ENCODE data around the gene GNB2.
A peak's percentile ranks its signal among the peaks of the same experiment; 100 is the strongest.
"Not testable (repeated sequence)": the region's sequence is repeated elsewhere in the genome, so short reads cannot be mapped to it uniquely, and the experiment has no call there.

GNB2 gene

GRCh38 chr7:100673302-100673941, at the start of gene GNB2:
Gene GNB2, plus strand, starts transcription at chr7:100673740. Its CDS starts 2,526 bp downstream, at chr7:100676266.
- peak; percentile 99 for DNase-seq

- DNase-seq = no peak
Observed at GRCh38 chr7:100623951-100624824, 49.4 kb upstream of the GNB2 start.

- no peak for DNase-seq
Observed at GRCh38 chr7:100626055-100626454, 47.5 kb upstream of the GNB2 start.

- DNase-seq = peak; percentile 82
Observed at GRCh38 chr7:100626530-100627237, 46.9 kb upstream of the GNB2 start.

GRCh38 chr7:100627238-100627549, 46.3 kb upstream of the GNB2 start:
- DNase-seq = no peak

GRCh38 chr7:100629117-100629716, 44.3 kb upstream of the GNB2 start:
- DNase-seq = no peak

GRCh38 chr7:100630066-100630465, 43.5 kb upstream of the GNB2 start:
- no peak for DNase-seq

- peak; percentile 58 for DNase-seq
Observed at GRCh38 chr7:100632951-100633717, 40.4 kb upstream of the GNB2 start.

GRCh38 chr7:100639995-100640516, 33.5 kb upstream of the GNB2 start:
- no peak for DNase-seq

GRCh38 chr7:100640517-100641440, 32.8 kb upstream of the GNB2 start:
- no peak for DNase-seq

GRCh38 chr7:100641463-100641859, 32.1 kb upstream of the GNB2 start, which contains the start of gene TFR2:
Gene TFR2, minus strand, starts transcription at chr7:100641552. Its CDS starts 43 bp downstream, at chr7:100641509.
- DNase-seq = no peak

GRCh38 chr7:100641860-100642533, 31.5 kb upstream of the GNB2 start:
- DNase-seq = no peak

GRCh38 chr7:100642534-100642907, 31.0 kb upstream of the GNB2 start:
- peak; percentile 5 for DNase-seq

- DNase-seq = no peak
Observed at GRCh38 chr7:100649826-100650565, 23.5 kb upstream of the GNB2 start.

- no peak for DNase-seq
Observed at GRCh38 chr7:100654908-100655831, 18.4 kb upstream of the GNB2 start.

GRCh38 chr7:100655908-100656674, 17.4 kb upstream of the GNB2 start, which contains the start of gene ACTL6B:
Gene ACTL6B, minus strand, starts transcription at chr7:100656448. Its CDS starts 94 bp downstream, at chr7:100656354.
- peak; percentile 37 for DNase-seq

- DNase-seq = not testable (repeated sequence)
Observed at GRCh38 chr7:100662194-100662776, 11.3 kb upstream of the GNB2 start.
